Heart left ventricle (tissue), 13 donors: Measurements from ENCODE around the gene CIAO3.

Source experiments
- POLR2A ChIP-seq, 2 donors: fragments of 450-650 bp; IDR thresholded peaks; one replicate each; pipeline ENCODE4 v1.6.1; 2017; ENCODE audit warnings: antibody characterized with exemption in 2 of 2, mild to moderate bottlenecking in 2 of 2, moderate library complexity in 2 of 2
- TF ChIP-seq, protein P1 (sequence below), 12 donors: fragments of 200-600 bp; sonication (generic) in 4 of 12; IDR thresholded peaks; one replicate each; pipeline versions ENCODE4 v1.5.0 to v1.8.0; 2018 to 2022; ENCODE audit warnings: antibody characterized with exemption in 12 of 12, mild to moderate bottlenecking in 5 of 12
- donor health status: ischemic (EF 13 %, LVEDD 7.1; RV severe dilation, severe dysfunction).
- donor health status: DM: no; HTN: yes; CAD: no.
- donor health status: DM: no; HTN: no; CAD: no.
- donor health status: ischemic (EF 25% LVEDD 6.9; RV normal size, moderate dysfunction).
- donor health status: ischemic (EF 25% LVEDD 5.7; RV mildly dilated, moderate dysfunction).
- donor health status: ischemic (EF 35%, LVEDD 5.7; RV mildly dilated, moderate dysfunction).
- donor health status: nonischemic (EF 11% LVEDD 7.7; RV severe dilation, severe dysfunction).
- donor health status: DM: yes; HTN: yes; CAD: no.
- donor health status: PGD.
- donor health status: ischemic (EF 29% LVEDD 5.4; RV normal size, mild dysfunction).
- donor health status: nonischemic (EF 23%, LVEDD 6.1; RV moderate dilation, normal function).

DNA sequence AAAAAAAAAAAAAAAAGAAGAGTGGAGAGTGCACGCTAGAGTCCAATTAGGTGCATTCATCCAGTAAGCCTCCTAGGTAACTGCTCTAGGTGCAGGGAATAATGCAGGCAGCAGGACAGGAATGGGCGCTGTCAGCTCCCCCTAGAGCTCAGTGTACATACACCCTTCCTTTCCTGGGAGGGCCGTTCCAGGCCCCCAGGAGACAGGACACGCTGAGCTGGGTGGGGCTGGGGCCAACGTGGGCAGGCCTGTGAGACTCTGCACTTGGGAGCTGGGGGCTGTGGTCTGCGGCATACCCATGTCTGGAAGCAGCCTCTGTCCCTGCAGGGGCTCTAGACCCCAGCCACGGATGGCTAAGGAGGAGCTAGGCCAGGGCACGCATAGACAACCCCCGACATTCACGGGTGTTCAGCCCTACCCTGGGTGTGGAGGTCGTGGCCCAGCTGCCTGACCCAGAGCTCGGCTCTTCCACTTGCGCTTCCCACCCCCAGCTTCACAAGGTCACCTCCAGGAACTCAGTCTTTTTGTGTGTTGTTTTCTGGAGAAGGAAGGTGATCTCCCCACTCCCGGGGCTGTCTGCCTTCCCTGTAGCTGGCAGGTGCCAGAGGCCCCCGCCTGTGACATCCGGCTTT, 20.9 kb downstream of the CIAO3 start:
- no peak for TF ChIP-seq POLR2A (IDR thresholded peaks at IDR 0.05)
- TF ChIP-seq, protein P1, sequence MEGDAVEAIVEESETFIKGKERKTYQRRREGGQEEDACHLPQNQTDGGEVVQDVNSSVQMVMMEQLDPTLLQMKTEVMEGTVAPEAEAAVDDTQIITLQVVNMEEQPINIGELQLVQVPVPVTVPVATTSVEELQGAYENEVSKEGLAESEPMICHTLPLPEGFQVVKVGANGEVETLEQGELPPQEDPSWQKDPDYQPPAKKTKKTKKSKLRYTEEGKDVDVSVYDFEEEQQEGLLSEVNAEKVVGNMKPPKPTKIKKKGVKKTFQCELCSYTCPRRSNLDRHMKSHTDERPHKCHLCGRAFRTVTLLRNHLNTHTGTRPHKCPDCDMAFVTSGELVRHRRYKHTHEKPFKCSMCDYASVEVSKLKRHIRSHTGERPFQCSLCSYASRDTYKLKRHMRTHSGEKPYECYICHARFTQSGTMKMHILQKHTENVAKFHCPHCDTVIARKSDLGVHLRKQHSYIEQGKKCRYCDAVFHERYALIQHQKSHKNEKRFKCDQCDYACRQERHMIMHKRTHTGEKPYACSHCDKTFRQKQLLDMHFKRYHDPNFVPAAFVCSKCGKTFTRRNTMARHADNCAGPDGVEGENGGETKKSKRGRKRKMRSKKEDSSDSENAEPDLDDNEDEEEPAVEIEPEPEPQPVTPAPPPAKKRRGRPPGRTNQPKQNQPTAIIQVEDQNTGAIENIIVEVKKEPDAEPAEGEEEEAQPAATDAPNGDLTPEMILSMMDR (IDR thresholded peaks at IDR 0.05), result peak in 3 of 12 donors; percentile 6 to 18 (median 12)
